Amygdala (tissue), 56 donors: ENCODE data around the gene CDHR3.

Experiments
- DNase-seq, 56 donors: peaks; one replicate each; lab custom pipeline; 2025; lab: John Stamatoyannopoulos, UW

CDHR3 gene

GRCh38 chr7:106075937-106076336, 112.9 kb downstream of the CDHR3 start:
- peak in 4 of 56 donors; percentile 10 to 27 (median 12) for DNase-seq

DNA sequence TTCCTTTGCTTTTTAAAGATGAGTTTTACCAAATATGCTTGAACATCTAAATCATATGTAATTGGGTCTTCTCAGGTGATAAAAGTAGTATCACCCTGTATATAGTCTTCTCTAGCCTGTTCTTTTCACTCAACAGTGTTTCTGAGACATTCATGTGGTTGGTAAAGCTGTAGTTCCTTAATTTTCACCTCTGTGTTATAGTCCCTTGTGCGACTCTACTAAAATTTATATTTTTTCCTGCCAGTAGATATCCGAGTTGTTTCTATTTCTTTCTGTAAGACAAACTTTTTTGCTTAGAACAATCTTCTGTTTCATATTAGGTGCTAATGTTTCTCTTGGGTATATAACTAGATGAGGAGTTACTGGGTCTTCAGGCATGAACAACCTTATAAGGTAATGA, 113.5 kb downstream of the CDHR3 start:
- DNase-seq = no peak

DNA sequence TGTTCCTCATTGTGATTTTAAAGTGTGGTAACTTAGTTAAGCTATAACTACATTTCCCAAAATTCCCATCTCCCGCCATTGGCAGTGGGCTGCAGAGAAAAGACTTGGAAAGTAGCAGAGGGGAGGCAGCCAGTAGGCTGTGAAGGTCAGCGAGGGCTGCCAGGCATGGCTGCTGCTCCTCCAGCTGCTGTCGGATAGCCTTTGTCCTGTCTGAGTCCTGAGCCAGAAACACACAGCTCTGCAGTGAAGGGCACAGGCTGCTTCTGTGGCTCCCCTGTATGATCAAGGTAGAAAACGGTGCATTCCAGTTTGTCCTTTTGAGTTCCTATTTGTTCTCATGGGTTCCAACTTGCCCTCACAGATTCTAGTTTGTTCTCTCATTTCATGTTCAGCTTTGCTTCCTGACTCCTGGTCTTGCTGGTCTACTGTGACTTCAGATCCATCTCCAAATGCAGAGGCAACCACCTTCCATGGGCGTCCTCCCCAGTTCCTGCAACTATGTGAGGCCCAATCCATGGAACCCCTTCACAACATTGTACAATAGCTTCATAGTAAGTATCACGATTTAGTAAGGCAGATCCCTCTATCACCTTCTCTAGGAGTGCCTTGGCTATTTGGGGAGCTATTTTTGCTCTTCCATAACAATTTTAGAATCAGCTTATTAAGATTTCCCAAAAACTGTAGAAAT, 117.4 kb downstream of the CDHR3 start:
- DNase-seq = no peak

DNA sequence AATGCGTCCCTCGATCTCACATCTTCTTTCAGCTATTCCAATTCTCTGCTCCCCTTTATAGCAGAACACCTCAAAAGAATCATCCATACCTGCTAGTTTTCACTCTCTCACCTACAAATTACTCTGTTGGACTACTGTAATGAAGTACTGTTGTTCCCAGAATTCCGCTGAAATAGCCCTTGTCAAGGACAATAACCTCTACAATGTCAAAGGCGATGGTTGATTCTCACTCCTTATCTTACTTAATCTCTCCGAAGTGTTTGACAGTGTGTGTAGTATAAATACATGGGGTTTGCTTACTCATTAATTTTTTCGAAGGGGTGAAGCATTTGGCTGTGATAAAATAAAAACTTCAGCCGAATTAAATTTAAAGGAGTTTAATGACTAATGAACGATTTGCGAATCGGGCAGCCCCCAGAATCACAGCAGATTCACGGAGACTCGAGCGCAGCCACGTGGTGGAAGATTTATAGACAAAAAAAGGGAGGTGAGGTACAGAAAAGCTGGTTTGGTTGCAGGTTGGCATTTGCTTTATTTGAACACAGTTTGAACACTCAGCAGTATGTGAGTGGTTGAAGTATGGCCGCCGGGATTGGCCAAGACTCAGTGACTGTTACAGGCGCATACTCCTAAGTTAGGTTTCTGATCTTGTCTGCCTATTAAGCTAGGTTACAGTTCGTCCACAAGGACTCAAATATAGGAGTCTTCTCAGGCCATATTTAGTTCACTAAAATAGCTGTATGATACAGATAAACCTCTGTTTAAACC, 119.2 kb downstream of the CDHR3 start:
- DNase-seq = no peak
